HL-60 (cell line): ENCODE results near the gene EFNA5.

Experiments
- CTCF ChIP-seq: IDR thresholded peaks from one replicate; pipeline ENCODE4 v1.5.1; 2011; ENCODE audit warnings: low read length, control low read depth, inconsistent platforms; ENCODE audit not compliant: insufficient read depth
- POLR2AphosphoS5 ChIP-seq: IDR thresholded peaks from 2 replicates; pipeline ENCODE4 v1.6.1; 2012; ENCODE audit warnings: low read depth

- TF ChIP-seq POLR2AphosphoS5 (no peak), CTCF (no peak)
These were observed 42.5 kb upstream of the EFNA5 start for GRCh38 chr5:107713228-107713627.
